Lower lobe of right lung (tissue), 2 donors: Measurements from ENCODE around the gene CYP4A22. TPM values are rescaled to one million over a fixed set of nuclear protein-coding genes. Genes with fewer than 3 reads are reported as not detected.
A peak's percentile ranks its signal among the peaks of the same experiment; 100 is the strongest.

Source experiments
- ATAC-seq, 2 donors: fragments of 200-7000 bp; cut with Tn5 transposase; one replicate each; pipeline ENCODE4 v1.9.1; 2020 to 2022; ENCODE audit warnings: mild to moderate bottlenecking in 2 of 2, moderate library complexity in 2 of 2
- DNase-seq: peaks from one replicate; pipeline ENCODE4 v3.0.0-alpha.2; 2020
- H3K27ac ChIP-seq: fragments of 200-600 bp; one replicate; pipeline ENCODE4 v1.8.0; 2022
- H3K27me3 ChIP-seq: fragments of 200-600 bp; one replicate; pipeline ENCODE4 v1.8.0; 2022; ENCODE audit warnings: low read depth
- H3K36me3 ChIP-seq: fragments of 200-600 bp; one replicate; pipeline ENCODE4 v1.8.0; 2022; ENCODE audit warnings: mild to moderate bottlenecking
- H3K4me1 ChIP-seq: fragments of 200-600 bp; one replicate; pipeline ENCODE4 v1.8.0; 2022
- H3K4me3 ChIP-seq: fragments of 200-600 bp; one replicate; pipeline ENCODE4 v1.8.0; 2022; ENCODE audit warnings: mild to moderate bottlenecking
- H3K9me3 ChIP-seq: fragments of 200-600 bp; one replicate; pipeline ENCODE4 v1.8.0; 2022
- CTCF ChIP-seq: fragments of 200-600 bp; IDR thresholded peaks from one replicate; pipeline ENCODE4 v1.8.0; 2022; ENCODE audit warnings: antibody characterized with exemption, mild to moderate bottlenecking
- intact Hi-C: fragments of 100-400 bp; cut with DNase I; formaldehyde crosslinking; loops from one replicate; pipeline ENCODE4 v1.11.0; 2022
- total RNA-seq: library from RNA; stranded (reverse); fragmentation: NEBNext Ultra II Directional; extraction: Animal tissue kit (Norgen Biotek cat#: 25700); gene quantifications from one replicate; pipeline ENCODE4 v1.2.1, GENCODE V29; 2021
- donor health status: DM: no; HTN: yes; CAD: no; lungs with severe emphysema.

The CYP4A22 gene
- total RNA-seq, 1 donor from 2014 or later: not detected

GRCh38 chr1:47180603-47181094, 43.4 kb downstream of the CYP4A22 start:
- ATAC-seq (peak in 1 of 2 donors; percentile 3), DNase-seq (no peak)
- no peak for TF ChIP-seq CTCF
- Histone ChIP-seq H3K27ac (no peak overlapping the region), H3K9me3 (no peaks in the 10 kb centered on the region), H3K36me3 (no peaks in the 10 kb centered on the region), H3K27me3 (no peaks in the 10 kb centered on the region), H3K4me1 (peaks cover 14% of the 10 kb centered on the region), H3K4me3 (no peak overlapping the region)
- intact Hi-C loops: no loop called here

GRCh38 chr1:47181095-47181954, 44.1 kb downstream of the CYP4A22 start:
- no peaks in the 10 kb centered on the region for H3K36me3 ChIP-seq
- ATAC-seq (no peak), DNase-seq (no peak)
- H3K4me1 ChIP-seq: peaks cover 14% of the 10 kb centered on the region
- H3K27ac ChIP-seq: no peak overlapping the region
- H3K9me3 ChIP-seq: no peaks in the 10 kb centered on the region
- no peak for TF ChIP-seq CTCF
- H3K4me3 ChIP-seq: no peak overlapping the region
- intact Hi-C loops: no loop called here
- no peaks in the 10 kb centered on the region for H3K27me3 ChIP-seq

- Histone ChIP-seq H3K27me3 (no peaks in the 10 kb centered on the region), H3K27ac (no peak overlapping the region), H3K4me3 (no peak overlapping the region), H3K9me3 (no peaks in the 10 kb centered on the region), H3K4me1 (peaks cover 14% of the 10 kb centered on the region), H3K36me3 (no peaks in the 10 kb centered on the region)
- DNase-seq (no peak), ATAC-seq (no peak)
- intact Hi-C loops: no loop called here
- TF ChIP-seq CTCF: no peak
Measured at GRCh38 chr1:47181955-47182675, 44.9 kb downstream of the CYP4A22 start.

- no peak overlapping the region for H3K4me3 ChIP-seq
- H3K9me3 ChIP-seq: no peaks in the 10 kb centered on the region
- DNase-seq (no peak), ATAC-seq (no peak)
- H3K4me1 ChIP-seq: peaks cover 14% of the 10 kb centered on the region
- TF ChIP-seq CTCF: no peak
- H3K27ac ChIP-seq: no peak overlapping the region
- H3K36me3 ChIP-seq: no peaks in the 10 kb centered on the region
- no peaks in the 10 kb centered on the region for H3K27me3 ChIP-seq
- intact Hi-C loops: no loop called here
Measured at GRCh38 chr1:47182676-47183235, 45.5 kb downstream of the CYP4A22 start.

- Histone ChIP-seq H3K4me3 (no peak overlapping the region), H3K27ac (no peak overlapping the region), H3K9me3 (no peaks in the 10 kb centered on the region), H3K27me3 (no peaks in the 10 kb centered on the region), H3K4me1 (peaks cover 14% of the 10 kb centered on the region), H3K36me3 (no peaks in the 10 kb centered on the region)
- ATAC-seq: no peak
- no peak for DNase-seq
- TF ChIP-seq CTCF: no peak
- intact Hi-C loops: no loop called here
Measured at GRCh38 chr1:47183308-47184089, 46.3 kb downstream of the CYP4A22 start.
